DND-41 (cell line): ENCODE measurements around the gene TMEM131L.

ENCODE experiments used
- ATAC-seq: fragments of 200-7000 bp; cut with Tn5 transposase; 3 replicates; pipeline ENCODE4 v1.9.1; 2021; ENCODE audit warnings: low read depth; ENCODE audit not compliant: insufficient read depth
- DNase-seq: peaks from one replicate; pipeline ENCODE4 v3.0.0-alpha.2; 2020
- H2AFZ ChIP-seq: 2 replicates; pipeline ENCODE4 v1.6.0; 2012; ENCODE audit warnings: low read depth, low read length
- H3K27ac ChIP-seq: 2 replicates; pipeline ENCODE4 v1.5.1; 2012; ENCODE audit warnings: low read length, inconsistent platforms
- H3K27me3 ChIP-seq: fragments of 200-600 bp; sonication (generic); 2 replicates; pipeline ENCODE4 v1.6.0; 2012; ENCODE audit warnings: low read length, mild to moderate bottlenecking, inconsistent platforms; ENCODE audit not compliant: insufficient read depth, poor library complexity
- H3K36me3 ChIP-seq: 2 replicates; pipeline ENCODE4 v1.5.1; 2012; ENCODE audit warnings: low read length, inconsistent platforms; ENCODE audit not compliant: insufficient read depth
- H3K4me1 ChIP-seq: 2 replicates; pipeline ENCODE4 v1.5.1; 2012; ENCODE audit warnings: mild to moderate bottlenecking, low read length; ENCODE audit not compliant: insufficient read depth
- H3K4me2 ChIP-seq: 2 replicates; pipeline ENCODE4 v1.6.0; 2012; ENCODE audit warnings: mild to moderate bottlenecking, moderate library complexity, low read length, inconsistent platforms; ENCODE audit not compliant: insufficient read depth
- H3K4me3 ChIP-seq, 2 experiments: fragments of 200-600 bp in 1 of 2; shearing (Covaris generic) in 1 of 2; 2 replicates each; pipeline ENCODE4 v1.5.1; 2012 to 2016; ENCODE audit warnings: inconsistent platforms in 2 of 2, low read length in 2 of 2, mild to moderate bottlenecking in 2 of 2, low read depth in 1 of 2, moderate library complexity in 1 of 2
- H3K79me2 ChIP-seq: 2 replicates; pipeline ENCODE4 v1.6.0; 2012; ENCODE audit warnings: low read length, inconsistent platforms; ENCODE audit not compliant: insufficient read depth
- H3K9ac ChIP-seq: 2 replicates; pipeline ENCODE4 v1.6.0; 2012; ENCODE audit warnings: low read depth, mild to moderate bottlenecking, inconsistent platforms, low read length, moderate library complexity
- H3K9me3 ChIP-seq: 2 replicates; pipeline ENCODE4 v1.5.1; 2012; ENCODE audit warnings: low read length, moderate library complexity, mild to moderate bottlenecking, inconsistent platforms; ENCODE audit not compliant: insufficient read depth, severe bottlenecking
- H4K20me1 ChIP-seq: 2 replicates; pipeline ENCODE4 v1.6.0; 2012; ENCODE audit warnings: low read length; ENCODE audit not compliant: insufficient read depth
- EZH2 ChIP-seq: IDR thresholded peaks from 3 replicates; pipeline ENCODE4 v1.6.1; 2012; ENCODE audit warnings: borderline replicate concordance, low read depth, mild to moderate bottlenecking, moderate library complexity, low read length, inconsistent platforms; ENCODE audit not compliant: severe bottlenecking
- TF ChIP-seq, protein P1 (sequence below): IDR thresholded peaks from 2 replicates; pipeline ENCODE4 v1.5.1; 2012; ENCODE audit warnings: borderline replicate concordance, low read length, moderate library complexity, mild to moderate bottlenecking; ENCODE audit not compliant: poor library complexity, severe bottlenecking; ENCODE audit errors: extremely low read depth

The TMEM131L gene

DNA sequence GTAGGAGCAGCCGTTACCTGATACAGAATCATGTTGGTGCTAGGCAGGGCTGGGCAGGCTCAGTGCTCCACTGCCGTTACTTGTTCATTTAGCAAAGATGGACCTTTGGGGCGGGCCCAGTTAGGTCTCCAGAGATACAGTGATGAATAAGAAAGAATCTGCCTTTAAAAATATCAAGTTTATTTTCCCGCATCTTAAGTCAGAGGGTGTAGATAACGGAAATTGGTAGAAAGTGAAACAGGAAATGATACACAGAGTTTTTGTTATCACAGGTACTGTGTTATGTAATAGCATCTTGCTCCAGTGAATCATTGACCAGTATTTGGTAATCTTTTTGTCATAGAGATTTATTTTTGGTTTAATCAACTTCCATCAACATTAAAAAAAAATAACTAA, 5.5 kb downstream of the TMEM131L start:
- Histone ChIP-seq H3K27ac (peak overlapping the region; percentile 89), H4K20me1 (peaks cover 91% of the 10 kb centered on the region), H3K4me3 (peak overlapping the region; percentile 0 to 83; a peak in 3 of 4 replicates), H3K4me2 (peak overlapping the region; percentile 85), H2AFZ (no peak overlapping the region), H3K27me3 (no peaks in the 10 kb centered on the region), H3K79me2 (peaks cover 100% of the 10 kb centered on the region), H3K9ac (peak overlapping the region; percentile 90), H3K4me1 (peaks cover 80% of the 10 kb centered on the region), H3K9me3 (no peaks in the 10 kb centered on the region), H3K36me3 (peaks cover 98% of the 10 kb centered on the region)
- DNase-seq (no peak), ATAC-seq (no peak)
- TF ChIP-seq, protein P1, sequence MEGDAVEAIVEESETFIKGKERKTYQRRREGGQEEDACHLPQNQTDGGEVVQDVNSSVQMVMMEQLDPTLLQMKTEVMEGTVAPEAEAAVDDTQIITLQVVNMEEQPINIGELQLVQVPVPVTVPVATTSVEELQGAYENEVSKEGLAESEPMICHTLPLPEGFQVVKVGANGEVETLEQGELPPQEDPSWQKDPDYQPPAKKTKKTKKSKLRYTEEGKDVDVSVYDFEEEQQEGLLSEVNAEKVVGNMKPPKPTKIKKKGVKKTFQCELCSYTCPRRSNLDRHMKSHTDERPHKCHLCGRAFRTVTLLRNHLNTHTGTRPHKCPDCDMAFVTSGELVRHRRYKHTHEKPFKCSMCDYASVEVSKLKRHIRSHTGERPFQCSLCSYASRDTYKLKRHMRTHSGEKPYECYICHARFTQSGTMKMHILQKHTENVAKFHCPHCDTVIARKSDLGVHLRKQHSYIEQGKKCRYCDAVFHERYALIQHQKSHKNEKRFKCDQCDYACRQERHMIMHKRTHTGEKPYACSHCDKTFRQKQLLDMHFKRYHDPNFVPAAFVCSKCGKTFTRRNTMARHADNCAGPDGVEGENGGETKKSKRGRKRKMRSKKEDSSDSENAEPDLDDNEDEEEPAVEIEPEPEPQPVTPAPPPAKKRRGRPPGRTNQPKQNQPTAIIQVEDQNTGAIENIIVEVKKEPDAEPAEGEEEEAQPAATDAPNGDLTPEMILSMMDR = no peak
- TF ChIP-seq EZH2 = no peak

DNA sequence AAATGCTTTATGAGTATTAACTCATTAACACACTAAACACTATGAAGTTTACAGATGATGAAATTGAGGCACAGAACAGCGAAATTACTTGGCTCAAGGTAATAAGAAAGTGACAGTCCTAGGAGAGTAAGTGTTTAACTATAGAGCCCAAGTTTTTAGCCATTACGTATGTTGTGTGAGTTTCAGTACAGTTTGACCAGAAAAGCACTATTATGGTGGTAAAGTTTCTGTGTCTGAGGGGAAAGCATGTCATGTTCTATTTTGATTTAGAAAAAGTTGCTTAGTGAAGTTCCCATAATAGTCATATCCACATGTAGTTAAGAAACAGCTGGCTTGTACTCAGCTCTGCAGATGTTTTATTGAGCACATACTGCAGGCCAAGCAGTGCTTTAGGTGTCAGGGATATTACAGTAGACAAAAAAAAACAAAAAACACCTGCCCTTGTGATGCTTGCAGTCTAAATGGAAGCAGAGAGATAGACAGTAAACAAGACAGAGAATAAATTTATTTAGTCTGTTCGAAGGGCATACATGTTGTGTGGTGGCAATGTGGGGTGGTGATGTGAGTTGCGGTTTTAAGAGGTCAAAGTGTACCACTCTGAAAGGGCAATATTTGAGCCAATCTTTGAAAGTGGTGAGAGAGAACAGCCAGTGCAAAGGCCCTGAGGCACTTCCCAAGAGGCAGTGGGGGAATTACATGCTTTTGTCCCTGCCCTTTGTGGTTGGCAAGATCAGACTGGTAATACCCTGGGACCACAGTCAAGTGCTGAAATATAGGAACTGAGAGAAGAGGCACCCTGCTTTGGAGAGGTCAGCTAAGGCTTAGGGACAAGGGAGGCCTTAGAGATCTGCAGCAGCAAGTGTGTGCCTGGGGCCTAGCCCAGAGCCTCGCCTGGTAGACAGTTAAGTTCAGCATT, 6.2 kb downstream of the TMEM131L start:
- no peaks in the 10 kb centered on the region for H3K27me3 ChIP-seq
- H3K27ac ChIP-seq = peak overlapping the region; percentile 89
- H2AFZ ChIP-seq = no peak overlapping the region
- H4K20me1 ChIP-seq = peaks cover 91% of the 10 kb centered on the region
- H3K9me3 ChIP-seq = no peaks in the 10 kb centered on the region
- DNase-seq (no peak), ATAC-seq (no peak)
- no peak for TF ChIP-seq EZH2
- TF ChIP-seq, protein P1 = no peak
- H3K36me3 ChIP-seq = peaks cover 98% of the 10 kb centered on the region
- peaks cover 100% of the 10 kb centered on the region for H3K79me2 ChIP-seq
- peak overlapping the region; percentile 90 for H3K9ac ChIP-seq
- H3K4me2 ChIP-seq = peak overlapping the region; percentile 85
- H3K4me1 ChIP-seq = peaks cover 87% of the 10 kb centered on the region
- peak overlapping the region; percentile 0 to 83; a peak in 3 of 4 replicates for H3K4me3 ChIP-seq

DNA sequence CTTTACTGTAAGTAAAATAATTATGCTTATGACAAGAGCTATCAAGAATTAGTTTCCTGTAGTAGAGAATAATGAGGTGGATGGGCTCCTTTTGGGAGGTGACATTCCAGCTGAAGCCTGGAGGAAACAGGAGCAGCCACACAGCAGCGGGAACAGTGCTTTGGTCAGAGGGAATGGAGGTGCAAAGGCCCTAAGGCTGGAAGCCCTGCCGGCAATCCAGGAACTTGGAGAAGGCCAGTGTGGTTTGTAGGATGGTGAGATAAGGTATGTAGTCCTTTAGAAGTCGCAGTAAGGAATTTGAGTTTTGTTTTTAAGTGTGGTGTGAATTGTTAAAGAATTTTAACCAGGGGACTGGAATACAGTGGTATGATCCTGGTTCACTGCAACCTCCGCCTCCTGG, 8.1 kb downstream of the TMEM131L start:
- H3K79me2 ChIP-seq = peaks cover 100% of the 10 kb centered on the region
- H3K4me2 ChIP-seq = peak overlapping the region; percentile 52
- DNase-seq = no peak

More for the DNA sequence above, 8.1 kb downstream of the TMEM131L start:
- Histone ChIP-seq H3K4me3 (peak overlapping the region in 1 of 2 experiments; percentile 13; a peak in 1 of 4 replicates), H3K27me3 (no peaks in the 10 kb centered on the region), H3K9me3 (no peaks in the 10 kb centered on the region), H3K27ac (peak overlapping the region; percentile 43), H3K9ac (no peak overlapping the region), H3K36me3 (peaks cover 98% of the 10 kb centered on the region), H2AFZ (no peak overlapping the region), H3K4me1 (peaks cover 99% of the 10 kb centered on the region), H4K20me1 (peaks cover 97% of the 10 kb centered on the region)
- TF ChIP-seq, protein P1 = no peak
- TF ChIP-seq EZH2 = no peak
- no peak for ATAC-seq
